GM18499 (cell line): ENCODE data around the gene MYO3A.
"Not testable (repeated sequence)": the region's sequence is repeated elsewhere in the genome, so short reads cannot be mapped to it uniquely, and the experiment has no call there.

ENCODE experiments used
- ATAC-seq: cut with Tn5 transposase; IDR thresholded peaks from one replicate; pipeline ENCODE4 v1.9.1; 2021; ENCODE audit warnings: moderate number of reproducible peaks; ENCODE audit not compliant: insufficient read depth, unreplicated experiment

Gene MYO3A

DNA sequence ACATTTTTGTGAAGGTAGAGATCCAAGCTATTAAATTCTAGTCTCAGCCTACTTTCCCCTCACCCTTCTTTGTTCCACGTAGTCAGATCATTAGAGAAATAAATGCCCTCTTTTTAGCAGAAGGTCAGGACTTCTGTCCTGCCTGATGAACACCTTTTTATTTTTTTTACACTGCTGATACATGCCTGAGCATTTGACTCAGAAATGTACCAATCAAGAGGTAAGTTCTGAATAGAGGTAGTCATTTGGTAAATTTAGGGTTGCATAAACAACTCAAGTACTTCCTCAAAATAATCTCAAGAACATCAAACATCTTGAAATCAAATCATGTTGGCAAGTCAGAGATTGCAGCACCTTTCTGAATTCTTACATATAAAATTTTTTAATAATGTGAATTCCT is 133.7 kb downstream of the MYO3A start:
- no peak for ATAC-seq

DNA sequence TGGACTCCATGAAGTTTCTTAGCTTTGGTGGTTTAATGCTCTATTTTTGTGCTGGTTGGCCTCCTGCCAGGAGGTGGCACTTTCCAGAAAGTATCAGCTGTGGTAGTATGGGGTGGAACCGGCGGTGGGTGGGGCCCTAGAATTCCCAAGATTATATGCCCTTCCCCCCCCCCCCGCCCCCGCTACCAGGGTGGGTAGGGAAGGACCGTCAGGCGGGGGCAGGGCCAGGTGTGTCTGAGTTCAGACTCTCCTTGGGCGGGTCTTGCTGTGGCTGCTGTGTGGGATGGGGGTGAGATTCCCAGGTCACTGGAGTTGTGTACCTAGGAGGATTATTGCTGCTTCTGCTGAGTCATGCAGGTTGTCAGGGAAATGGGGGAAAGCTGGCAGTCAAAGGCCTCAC is 146.9 kb downstream of the MYO3A start:
- not testable (repeated sequence) for ATAC-seq

DNA sequence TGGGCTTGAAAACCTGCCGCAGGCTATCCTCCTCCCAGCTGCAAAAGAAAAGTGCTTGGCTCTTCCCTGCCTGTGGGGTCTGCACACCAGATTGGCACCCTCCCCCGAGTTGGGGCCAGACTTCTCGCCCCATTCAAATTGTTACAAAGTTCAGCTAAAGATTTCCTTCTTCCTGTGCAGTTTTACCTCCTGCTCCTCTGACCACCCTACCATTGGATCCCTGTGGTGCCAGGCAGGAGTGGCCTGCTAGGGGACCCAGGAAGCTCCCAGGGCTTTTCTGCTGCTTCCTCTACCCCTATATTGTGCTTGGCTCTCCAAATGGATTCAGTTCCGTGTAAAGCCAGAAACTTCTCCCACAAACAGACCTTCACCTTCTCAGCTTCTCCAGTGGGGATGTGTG is 147.4 kb downstream of the MYO3A start:
- ATAC-seq, result no peak

DNA sequence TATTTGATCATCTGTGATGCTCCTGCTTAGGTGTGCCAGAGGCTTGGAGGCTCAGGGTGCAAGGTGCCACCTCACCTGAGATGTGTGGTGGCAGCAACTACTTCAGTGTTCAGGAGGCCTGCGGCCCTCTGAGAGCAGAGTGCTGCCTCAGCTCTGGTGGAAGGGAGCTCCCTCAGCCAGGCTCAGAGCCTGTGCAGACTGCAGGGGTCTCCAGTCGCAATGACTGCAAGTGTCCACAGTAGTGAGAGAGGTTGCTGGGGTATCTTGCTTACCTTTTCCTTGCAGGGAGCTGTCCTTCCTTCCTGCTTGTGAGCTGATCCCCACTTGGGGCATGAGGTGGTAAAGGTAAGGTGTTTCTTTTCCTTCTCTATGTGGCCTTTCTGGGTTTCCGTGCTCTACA is 151.5 kb downstream of the MYO3A start:
- ATAC-seq, result no peak

DNA sequence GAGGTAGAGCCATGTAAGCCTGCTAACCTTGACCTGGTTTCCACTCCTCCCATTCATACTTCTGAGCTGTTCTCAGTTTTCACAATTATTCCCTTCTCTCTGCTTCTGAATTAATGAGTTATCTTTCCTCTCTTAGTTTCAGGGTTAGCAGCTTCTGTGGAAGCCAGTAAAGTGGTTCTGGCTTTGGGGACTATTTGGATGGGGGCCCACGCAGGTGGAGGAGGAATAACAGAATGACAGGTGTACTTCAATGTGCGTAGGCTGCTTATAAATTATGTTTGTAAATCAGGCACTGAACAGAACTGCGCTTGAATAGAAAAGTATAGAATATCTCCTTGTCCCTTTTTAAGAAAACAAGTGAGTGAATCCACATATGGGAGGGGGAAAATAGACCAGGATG is 153.6 kb downstream of the MYO3A start:
- no peak for ATAC-seq

DNA sequence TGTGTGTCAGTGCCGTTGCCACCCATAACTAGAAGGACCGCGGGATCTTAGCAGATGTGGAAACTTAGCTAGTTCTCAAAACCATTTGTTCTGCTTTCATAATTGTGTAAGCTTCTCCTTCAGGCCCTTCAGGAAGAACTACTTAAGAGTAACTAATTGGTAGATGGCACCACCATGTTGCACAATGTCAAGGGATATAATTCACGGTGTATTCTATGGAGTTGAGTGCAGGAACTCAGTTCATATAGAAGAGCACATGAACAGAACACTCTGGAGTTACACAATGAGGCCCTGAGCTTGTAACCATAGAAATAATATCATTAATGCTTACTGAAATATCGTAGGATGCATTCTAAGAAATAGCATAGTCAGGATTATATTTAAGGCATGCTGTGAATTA is 156.0 kb downstream of the MYO3A start:
- no peak for ATAC-seq

DNA sequence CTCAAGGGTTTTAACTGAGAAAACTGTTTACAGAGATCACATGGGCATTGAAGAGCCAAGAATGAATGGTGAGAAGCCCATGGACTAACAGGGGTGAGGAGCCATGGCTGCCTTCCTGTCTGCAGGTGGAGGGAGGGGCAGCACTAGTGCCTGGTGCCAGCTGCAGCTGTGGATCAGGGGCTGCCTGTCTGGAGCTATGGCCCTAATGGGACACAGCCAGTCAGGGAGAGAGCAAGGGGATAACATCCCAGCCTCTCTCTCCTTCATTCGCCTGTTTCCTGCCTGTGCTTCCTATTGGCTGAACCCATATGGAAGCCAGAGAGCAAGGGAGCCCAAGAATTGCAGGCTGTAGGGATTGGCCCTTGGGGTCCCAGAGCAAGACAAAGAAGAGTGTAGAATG is 156.7 kb downstream of the MYO3A start:
- no peak for ATAC-seq

DNA sequence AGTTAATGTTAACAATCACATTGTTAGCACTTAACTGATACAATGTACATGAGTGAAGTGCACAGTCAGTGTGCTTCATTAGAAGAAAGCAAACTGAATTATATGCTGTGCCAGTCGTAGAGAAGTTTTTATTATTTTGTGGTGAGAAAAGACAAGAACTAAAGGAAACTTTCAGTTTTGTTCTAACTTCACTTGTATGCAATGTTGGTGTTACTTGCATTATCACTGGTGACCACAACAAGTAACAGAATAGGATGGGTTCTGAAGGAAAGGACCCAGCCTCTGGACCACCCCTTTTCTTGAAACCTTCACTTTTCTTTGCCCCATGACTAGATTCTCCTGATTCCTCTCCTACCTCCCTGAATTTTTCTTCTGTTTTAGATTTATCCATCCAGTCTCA is 159.2 kb downstream of the MYO3A start:
- ATAC-seq, result no peak

DNA sequence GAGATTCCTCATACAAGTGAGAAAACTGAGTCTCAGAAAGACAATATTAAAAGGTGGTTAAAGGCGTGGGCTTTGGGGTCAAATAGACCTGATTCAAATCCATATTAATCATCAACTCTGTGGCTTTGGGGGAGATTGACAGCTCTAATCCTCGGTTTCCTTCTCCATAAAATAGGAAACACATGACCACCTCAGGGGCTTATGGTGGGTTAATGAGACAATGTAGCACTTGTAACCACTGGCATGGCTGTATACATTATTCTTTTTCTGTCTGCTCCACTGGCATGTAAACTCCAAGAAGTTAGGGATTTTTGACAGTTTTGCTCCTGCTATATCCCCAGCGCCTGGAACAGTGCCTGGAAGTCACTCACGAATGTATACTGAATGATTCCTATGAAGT is 161.8 kb downstream of the MYO3A start:
- ATAC-seq, result no peak

DNA sequence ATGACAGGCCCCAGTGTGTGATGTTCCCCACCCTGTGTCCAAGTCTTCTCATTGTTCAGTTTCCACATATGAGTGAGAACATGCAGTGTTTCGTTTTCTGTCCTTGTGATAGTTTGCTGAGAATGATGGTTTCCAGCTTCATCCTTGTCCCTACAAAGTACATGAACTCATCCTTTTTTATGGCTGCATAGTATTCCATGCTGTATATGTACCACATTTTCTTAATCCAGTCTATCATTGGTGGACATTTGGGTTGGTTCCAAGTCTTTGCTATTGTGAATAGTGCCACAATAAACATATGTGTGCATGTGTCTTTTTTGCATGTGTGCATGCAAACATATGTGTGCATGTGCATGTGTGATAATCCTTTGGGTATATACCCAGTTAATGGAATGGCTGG is 163.5 kb downstream of the MYO3A start:
- ATAC-seq, result not testable (repeated sequence)

DNA sequence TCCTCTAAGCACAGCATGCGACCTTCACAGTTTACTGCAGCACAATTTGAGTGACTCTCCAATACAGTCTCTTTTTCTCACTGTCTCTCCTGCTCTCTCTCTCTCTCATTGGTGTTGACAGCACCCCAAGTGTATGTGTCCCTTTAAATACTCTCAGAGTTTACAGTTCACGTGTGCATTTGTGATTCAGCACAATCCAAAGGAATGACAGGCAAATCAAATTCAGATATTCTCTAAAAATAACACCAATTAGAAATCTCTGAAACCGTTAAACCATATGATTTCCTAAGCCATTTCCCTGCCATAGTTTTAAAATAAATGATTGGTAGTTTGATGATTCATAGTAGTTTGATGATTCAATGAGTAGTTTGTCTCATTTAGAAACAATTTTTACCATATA is 178.5 kb downstream of the MYO3A start:
- ATAC-seq, result no peak

DNA sequence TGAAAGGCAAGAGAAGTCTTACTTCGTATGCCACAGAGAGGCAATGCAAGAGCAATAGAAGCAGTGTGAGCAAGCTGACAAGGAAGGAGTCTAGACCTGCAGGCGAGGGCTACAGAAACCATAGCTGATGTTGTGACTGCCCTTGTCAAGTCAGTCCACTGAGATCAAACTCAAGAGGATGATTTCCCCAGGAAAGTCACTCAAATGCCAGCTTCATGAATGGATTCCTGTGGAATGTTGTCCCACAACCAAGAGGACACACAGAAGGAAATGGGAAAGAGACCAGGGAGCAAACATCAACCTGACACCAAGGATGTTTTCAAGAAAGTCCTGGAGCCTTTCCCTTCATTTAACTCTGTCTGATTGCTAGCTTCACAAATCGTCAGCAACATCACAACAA is 204.6 kb downstream of the MYO3A start:
- no peak for ATAC-seq

DNA sequence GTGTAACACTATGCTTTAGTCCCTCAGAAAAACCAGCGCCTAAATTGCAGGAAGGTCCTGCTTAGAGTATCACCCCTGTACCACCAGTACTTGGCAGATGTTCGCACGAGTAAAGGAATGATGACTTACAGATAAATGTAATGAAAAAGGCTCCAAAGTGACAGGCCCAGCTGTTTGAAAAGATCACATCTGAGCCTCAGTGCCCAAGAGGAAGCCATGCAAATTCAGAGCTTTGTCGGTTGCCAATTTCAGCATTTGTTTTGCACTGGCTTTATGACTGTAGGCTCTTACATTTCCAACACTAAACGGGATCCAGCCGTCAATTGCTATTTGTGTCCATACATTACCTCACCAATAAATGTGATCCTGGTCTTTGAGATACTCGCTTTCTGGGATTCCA is 222.0 kb downstream of the MYO3A start:
- no peak for ATAC-seq

DNA sequence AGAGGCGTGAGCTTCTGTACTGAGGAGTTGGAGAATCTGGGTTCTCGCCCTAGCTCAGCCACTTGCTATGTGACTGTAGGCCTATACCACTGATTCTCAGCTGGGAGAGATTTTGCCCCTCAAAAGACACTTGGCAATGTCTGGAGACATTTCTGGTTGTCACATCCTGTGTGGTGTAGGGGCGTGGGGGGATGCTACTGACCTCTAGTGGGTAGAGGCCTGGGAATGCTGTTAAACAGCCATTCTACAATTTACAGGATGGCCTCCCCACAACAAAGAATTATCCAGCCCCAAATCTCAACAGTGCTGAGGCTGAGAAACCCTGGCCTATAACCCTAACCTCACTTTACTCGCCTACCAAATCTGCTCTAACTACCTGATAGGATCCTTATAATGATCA is 223.7 kb downstream of the MYO3A start:
- no peak for ATAC-seq

DNA sequence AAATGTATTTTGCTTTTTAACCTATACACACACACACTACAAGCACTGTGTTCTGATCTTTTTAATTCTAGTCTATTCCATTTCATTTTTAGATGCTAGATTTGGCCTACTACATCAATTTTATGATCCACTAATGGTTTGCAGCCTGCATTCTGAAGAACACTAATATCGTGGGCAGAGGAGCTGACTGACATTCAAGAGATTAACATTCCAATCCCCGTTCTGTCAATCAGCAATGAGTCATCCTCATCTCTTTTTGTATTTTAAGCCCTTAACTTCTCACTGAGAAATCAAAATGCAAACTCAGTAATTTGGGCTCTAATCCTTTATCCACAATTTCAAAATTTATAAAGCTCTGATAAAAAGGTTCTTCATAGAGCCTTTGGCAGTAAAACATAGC is 235.4 kb downstream of the MYO3A start:
- no peak for ATAC-seq

DNA sequence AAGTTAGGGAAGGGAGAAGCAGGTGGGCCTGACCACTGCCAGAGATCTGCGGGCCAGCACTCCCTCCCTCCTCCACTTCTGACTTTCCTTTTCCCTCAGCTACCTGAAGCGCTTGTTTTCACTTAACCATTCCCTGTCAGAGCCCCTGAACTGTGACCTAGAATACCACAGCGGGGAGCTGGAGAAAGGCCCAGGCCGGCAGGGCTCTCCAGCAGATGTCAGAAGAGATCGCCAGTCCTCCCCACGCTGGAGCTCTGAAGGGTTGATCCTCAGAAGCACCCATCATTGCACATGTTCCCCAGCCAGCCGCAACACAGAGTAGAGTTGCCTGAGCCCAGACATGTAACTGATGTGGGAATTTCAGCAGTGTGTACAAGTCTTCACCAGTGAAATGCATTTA is 238.1 kb downstream of the MYO3A start:
- ATAC-seq, result no peak

DNA sequence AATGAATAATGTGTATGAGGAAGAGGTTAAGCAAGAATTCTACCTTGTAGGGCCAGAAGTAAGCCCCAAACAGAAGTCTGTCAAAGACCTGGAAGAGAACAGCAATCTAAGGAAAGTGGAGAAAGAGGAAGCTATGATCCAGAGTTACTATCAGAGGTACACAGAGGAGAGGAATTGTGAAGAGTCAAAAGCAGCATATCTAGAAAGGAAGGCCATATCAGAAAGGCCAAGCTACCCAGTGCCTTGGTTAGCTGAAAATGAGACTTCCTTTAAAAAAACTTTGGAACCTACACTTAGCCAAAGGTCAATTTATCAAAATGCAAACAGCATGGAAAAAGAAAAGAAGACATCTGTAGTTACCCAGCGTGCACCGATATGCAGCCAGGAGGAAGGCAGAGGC is 239.8 kb downstream of the MYO3A start:
- no peak for ATAC-seq

DNA sequence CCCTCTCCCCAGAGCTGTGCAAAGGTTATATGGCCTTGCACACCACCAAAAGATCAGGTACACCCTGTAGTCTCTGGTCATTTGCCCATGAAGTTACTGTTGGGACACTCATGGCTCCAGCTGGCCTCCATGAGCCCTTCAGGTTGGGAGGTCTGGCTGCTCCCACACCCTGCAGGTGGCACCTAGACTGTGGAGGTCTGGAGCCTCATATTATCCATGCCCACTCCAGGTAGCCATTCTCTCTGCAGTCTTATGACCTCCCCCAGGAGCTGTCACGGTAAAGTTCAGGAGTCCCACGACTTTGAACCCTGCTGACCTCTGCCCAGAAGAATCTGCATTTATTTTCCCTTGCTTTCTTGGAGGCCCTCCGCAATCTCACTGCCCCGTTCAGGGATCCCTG is 243.3 kb downstream of the MYO3A start:
- ATAC-seq, result no peak

DNA sequence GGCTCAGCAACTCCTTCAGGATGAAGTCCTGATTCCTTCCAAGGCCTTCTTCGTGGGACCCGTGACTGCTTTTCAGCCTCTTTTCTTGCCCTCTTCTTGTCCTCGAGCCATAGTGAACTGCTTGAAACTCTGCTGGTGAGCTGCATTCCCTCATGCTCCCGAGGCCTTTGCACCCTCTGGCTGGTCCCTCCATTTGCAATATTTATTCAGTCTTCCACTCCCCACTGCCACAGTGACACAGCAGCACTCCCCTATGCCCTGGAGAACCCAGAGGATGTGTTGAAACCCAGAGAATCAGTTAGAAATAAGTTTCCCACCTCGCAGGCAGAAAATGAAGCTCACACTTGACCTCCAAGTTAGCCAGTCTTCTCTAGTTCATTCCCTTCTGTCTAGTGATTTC is 260.2 kb downstream of the MYO3A start:
- no peak for ATAC-seq

DNA sequence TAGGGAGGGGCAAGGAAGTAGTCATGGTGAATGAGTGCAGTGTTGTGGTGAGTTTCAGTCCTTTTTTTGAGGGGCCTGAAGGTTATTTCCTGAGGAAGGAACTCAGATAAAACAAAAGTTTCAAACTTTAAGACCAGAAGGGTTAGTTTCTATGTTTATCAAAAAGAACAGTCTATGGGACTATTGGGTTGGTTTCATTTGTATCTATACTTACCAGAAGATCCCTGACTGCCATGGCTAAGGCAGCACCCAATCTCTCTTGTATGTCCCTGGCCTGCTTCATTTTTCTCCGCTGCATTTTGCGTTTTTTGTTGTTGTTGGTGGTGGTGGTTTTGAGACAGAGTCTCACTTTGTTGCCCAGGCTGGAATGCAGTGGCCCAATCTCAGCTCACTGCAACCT is 263.2 kb downstream of the MYO3A start:
- no peak for ATAC-seq

DNA sequence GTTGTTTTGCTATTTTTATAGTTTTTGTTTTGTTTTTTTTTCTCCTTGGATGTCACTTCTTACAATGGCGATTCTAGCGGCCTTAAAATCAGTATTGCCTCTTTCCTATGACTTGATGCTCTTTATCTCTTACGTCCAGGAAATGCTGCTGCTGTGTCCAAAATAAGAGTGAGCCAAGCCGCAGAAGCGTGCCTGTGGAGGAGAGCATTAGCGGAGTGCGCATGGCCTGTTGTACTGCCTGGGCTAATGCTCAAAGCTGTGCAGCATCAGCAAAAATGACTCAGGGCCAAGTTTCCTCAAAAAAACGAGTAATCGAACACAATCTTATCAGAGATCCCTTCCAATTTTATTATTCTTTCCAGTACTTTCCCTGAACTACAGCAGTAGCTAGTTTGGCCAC is 264.1 kb downstream of the MYO3A start:
- ATAC-seq, result no peak

DNA sequence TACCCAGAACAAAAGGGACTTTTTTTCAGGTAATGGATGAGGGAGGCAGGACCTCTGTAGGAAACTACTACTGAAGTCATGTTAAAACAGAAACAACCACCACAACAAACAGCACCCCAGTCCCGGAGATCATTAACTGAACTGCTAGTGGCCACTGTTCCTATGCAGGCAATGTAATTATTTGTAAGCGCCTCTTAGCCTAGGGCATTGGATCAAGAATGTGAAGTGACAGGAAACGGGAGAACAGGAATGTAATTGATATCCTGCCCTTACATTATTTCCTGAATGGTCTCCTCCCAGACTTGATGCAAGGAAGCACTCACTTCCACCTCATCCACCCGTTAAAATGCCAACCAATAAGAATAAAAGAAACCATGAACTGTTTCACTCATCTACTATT is 265.8 kb downstream of the MYO3A start:
- ATAC-seq, result no peak

DNA sequence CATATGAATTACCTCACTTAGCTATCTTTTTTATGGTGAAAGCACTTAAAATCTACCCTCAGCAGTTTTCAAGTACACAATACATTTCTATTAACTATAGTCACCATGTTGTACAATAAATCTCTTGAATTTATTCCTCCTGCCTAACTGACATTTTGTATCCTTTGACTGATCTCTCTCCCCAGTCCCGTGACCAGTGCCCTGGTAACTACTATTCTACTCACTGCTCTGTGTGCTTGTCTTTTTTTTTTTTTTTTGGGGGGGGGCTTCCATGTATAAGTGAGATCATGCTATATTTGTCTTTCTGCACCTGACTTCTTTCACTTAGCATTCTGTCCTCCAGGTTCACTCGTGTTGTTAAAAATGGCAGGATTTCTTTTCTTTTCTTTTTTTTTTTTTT is 271.2 kb downstream of the MYO3A start:
- no peak for ATAC-seq
